Neural cell (in vitro differentiated cells): ENCODE measurements around the gene ZNRF1. TPM values are rescaled to one million over a fixed set of nuclear protein-coding genes. Genes with fewer than 3 reads are reported as not detected.

Experiments
- H2AFZ ChIP-seq: fragments of 200-600, 300-800 bp; sonication (generic), shearing (Covaris generic); 2 replicates; pipeline ENCODE4 v1.6.0; 2014; ENCODE audit warnings: low read depth, mild to moderate bottlenecking, antibody characterized with exemption, low read length, moderate library complexity
- H3F3A ChIP-seq: fragments of 200-600 bp; shearing (Covaris generic); 2 replicates; pipeline ENCODE4 v1.6.1; 2016; ENCODE audit warnings: mild to moderate bottlenecking, moderate library complexity, mixed read lengths, antibody characterized with exemption, low read length; ENCODE audit not compliant: insufficient read depth, poor library complexity, severe bottlenecking
- H3K27ac ChIP-seq: fragments of 200-600, 300-800 bp; sonication (generic), shearing (Covaris generic); 2 replicates; pipeline ENCODE4 v1.5.1; 2014; ENCODE audit warnings: mild to moderate bottlenecking, low read length, moderate library complexity
- H3K27me3 ChIP-seq: fragments of 300-800, 200-600 bp; sonication (generic), shearing (Covaris generic); 2 replicates; pipeline ENCODE4 v1.6.0; 2014; ENCODE audit warnings: mild to moderate bottlenecking, low read depth, low read length, moderate library complexity; ENCODE audit not compliant: insufficient read depth
- H3K36me3 ChIP-seq: fragments of 300-800, 200-600 bp; sonication (generic), shearing (Covaris generic); 2 replicates; pipeline ENCODE4 v1.5.1; 2014; ENCODE audit warnings: mild to moderate bottlenecking, antibody characterized with exemption, low read length, moderate library complexity; ENCODE audit not compliant: insufficient read depth
- H3K4me2 ChIP-seq: fragments of 300-800, 200-600 bp; sonication (generic), shearing (Covaris generic); 2 replicates; pipeline ENCODE4 v1.6.0; 2014; ENCODE audit warnings: mild to moderate bottlenecking, low read length
- H3K4me3 ChIP-seq: fragments of 300-800, 200-600 bp; sonication (generic), shearing (Covaris generic); 2 replicates; pipeline ENCODE4 v1.5.1; 2014; ENCODE audit warnings: mild to moderate bottlenecking, low read length, moderate library complexity
- H3K79me2 ChIP-seq: fragments of 200-600 bp; shearing (Covaris generic); replicated peaks from 2 replicates; pipeline ENCODE4 v1.6.0; 2014; ENCODE audit warnings: mild to moderate bottlenecking, low read length, moderate library complexity; ENCODE audit not compliant: insufficient read depth
- H3K9ac ChIP-seq: fragments of 300-800, 200-600 bp; sonication (generic), shearing (Covaris generic); 2 replicates; pipeline ENCODE4 v1.6.1; 2016; ENCODE audit warnings: mild to moderate bottlenecking, low read length, mixed read lengths
- H3K9me2 ChIP-seq: fragments of 200-600 bp; shearing (Covaris generic); 2 replicates; pipeline ENCODE4 v1.6.1; 2016; ENCODE audit warnings: mild to moderate bottlenecking, low read length, mixed read lengths; ENCODE audit not compliant: insufficient read depth
- H3K9me3 ChIP-seq: fragments of 200-600, 300-800 bp; sonication (generic), shearing (Covaris generic); 2 replicates; pipeline ENCODE4 v1.6.1; 2016; ENCODE audit warnings: mild to moderate bottlenecking, mixed run types, low read length, moderate library complexity, mixed read lengths
- H4K20me1 ChIP-seq: fragments of 200-600 bp; shearing (Covaris generic); 2 replicates; pipeline ENCODE4 v1.6.1; 2016; ENCODE audit warnings: mild to moderate bottlenecking, mixed run types; ENCODE audit not compliant: insufficient read depth
- CTCF ChIP-seq: fragments of 450-650 bp; IDR thresholded peaks from 2 replicates; pipeline ENCODE4 v1.5.1; 2014; ENCODE audit warnings: antibody characterized with exemption, mild to moderate bottlenecking, moderate library complexity; ENCODE audit not compliant: poor library complexity, severe bottlenecking
- EP300 ChIP-seq: fragments of 450-650 bp; conservative IDR thresholded peaks from 2 replicates; pipeline ENCODE4 v1.6.1; 2014; ENCODE audit warnings: antibody characterized with exemption, mild to moderate bottlenecking, moderate library complexity; ENCODE audit not compliant: poor library complexity, severe bottlenecking
- EZH2 ChIP-seq: fragments of 200-600, 300-800 bp; shearing (Covaris generic), sonication (generic); IDR thresholded peaks from 2 replicates; pipeline ENCODE4 v1.6.1; 2014; ENCODE audit warnings: antibody characterized with exemption, low read length, borderline replicate concordance, mild to moderate bottlenecking; ENCODE audit not compliant: insufficient read depth, poor library complexity, severe bottlenecking
- MXI1 ChIP-seq: fragments of 450-650 bp; conservative IDR thresholded peaks from 2 replicates; pipeline ENCODE4 v1.6.1; 2014; ENCODE audit warnings: antibody characterized with exemption, mild to moderate bottlenecking; ENCODE audit not compliant: poor library complexity, severe bottlenecking
- POLR2AphosphoS5 ChIP-seq: IDR thresholded peaks from 2 replicates; pipeline ENCODE4 v1.6.1; 2012
- RAD21 ChIP-seq: fragments of 450-650 bp; conservative IDR thresholded peaks from 2 replicates; pipeline ENCODE4 v1.6.1; 2014; ENCODE audit warnings: antibody characterized with exemption, mild to moderate bottlenecking, moderate library complexity
- REST ChIP-seq: IDR thresholded peaks from 2 replicates; pipeline ENCODE4 v1.6.1; 2012; ENCODE audit warnings: borderline replicate concordance
- SMC3 ChIP-seq: fragments of 450-650 bp; conservative IDR thresholded peaks from 2 replicates; pipeline ENCODE4 v1.6.1; 2014; ENCODE audit warnings: antibody characterized with exemption, mild to moderate bottlenecking, moderate library complexity; ENCODE audit not compliant: poor library complexity
- TAF1 ChIP-seq: IDR thresholded peaks from 2 replicates; pipeline ENCODE4 v1.6.1; 2012; ENCODE audit warnings: low read depth
- polyA plus RNA-seq: library from polyadenylated mRNA; depleted of rRNA; stranded (reverse); fragments of >200 nt; gene quantifications from 2 replicates; pipeline ENCODE4 v1.2.3, GENCODE V29; 2014

The ZNRF1 gene
- polyA plus RNA-seq, 1 donor from 2014 or later, result 31.6 TPM

GRCh38 chr16:75106351-75107274 lies 107.8 kb downstream of the ZNRF1 start:
- TF ChIP-seq EP300, result no peak
- no peak for TF ChIP-seq REST
- Histone ChIP-seq H3K27me3 (no peaks in the 10 kb centered on the region), H3K9me3 (no peaks in the 10 kb centered on the region), H3K4me3 (no peak overlapping the region), H3K4me2 (no peak overlapping the region), H3K9ac (no peak overlapping the region), H3K27ac (no peak overlapping the region), H3F3A (no peaks in the 10 kb centered on the region), H2AFZ (no peak overlapping the region), H3K36me3 (no peaks in the 10 kb centered on the region), H3K9me2 (no peaks in the 10 kb centered on the region), H4K20me1 (peaks cover 4% of the 10 kb centered on the region), H3K79me2 (no peaks in the 10 kb centered on the region)

- no peaks in the 10 kb centered on the region for H3K79me2 ChIP-seq
- TF ChIP-seq POLR2AphosphoS5 (no peak), EP300 (no peak), TAF1 (no peak), SMC3 (no peak), CTCF (no peak), MXI1 (no peak), EZH2 (no peak), RAD21 (no peak), REST (no peak)
- no peak overlapping the region for H3K27ac ChIP-seq
- H4K20me1 ChIP-seq, result peaks cover 4% of the 10 kb centered on the region
- H3F3A ChIP-seq, result no peaks in the 10 kb centered on the region
- H2AFZ ChIP-seq, result no peak overlapping the region
- no peaks in the 10 kb centered on the region for H3K9me3 ChIP-seq
- H3K36me3 ChIP-seq, result no peaks in the 10 kb centered on the region
- no peaks in the 10 kb centered on the region for H3K9me2 ChIP-seq
- no peak overlapping the region for H3K4me3 ChIP-seq
- no peak overlapping the region for H3K4me2 ChIP-seq
- no peaks in the 10 kb centered on the region for H3K27me3 ChIP-seq
- no peak overlapping the region for H3K9ac ChIP-seq
Observed at GRCh38 chr16:75107505-75107904, 108.7 kb downstream of the ZNRF1 start.
